ENCODE results near the gene SQSTM1.

DNA sequence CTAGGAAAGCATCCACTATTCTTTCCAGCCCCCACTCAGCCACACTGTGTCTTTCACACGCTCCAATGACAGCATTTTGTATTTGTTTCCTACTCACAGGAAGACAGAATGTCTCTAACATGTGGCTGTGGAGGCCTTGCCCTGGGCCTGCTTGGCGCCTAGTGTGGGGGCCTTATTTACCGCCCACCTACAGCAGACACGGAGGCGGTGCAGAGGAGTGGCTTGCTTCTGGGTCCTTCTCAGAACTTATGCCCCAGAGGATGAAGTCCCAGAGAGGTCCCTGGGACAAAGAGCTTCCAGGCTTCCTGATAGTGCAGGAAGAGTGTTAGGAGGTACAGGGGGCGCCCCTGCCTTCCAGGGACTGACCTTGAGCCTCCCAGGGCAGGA is 46.4 kb downstream of the SQSTM1 start:
- TF ChIP-seq, protein P1, sequence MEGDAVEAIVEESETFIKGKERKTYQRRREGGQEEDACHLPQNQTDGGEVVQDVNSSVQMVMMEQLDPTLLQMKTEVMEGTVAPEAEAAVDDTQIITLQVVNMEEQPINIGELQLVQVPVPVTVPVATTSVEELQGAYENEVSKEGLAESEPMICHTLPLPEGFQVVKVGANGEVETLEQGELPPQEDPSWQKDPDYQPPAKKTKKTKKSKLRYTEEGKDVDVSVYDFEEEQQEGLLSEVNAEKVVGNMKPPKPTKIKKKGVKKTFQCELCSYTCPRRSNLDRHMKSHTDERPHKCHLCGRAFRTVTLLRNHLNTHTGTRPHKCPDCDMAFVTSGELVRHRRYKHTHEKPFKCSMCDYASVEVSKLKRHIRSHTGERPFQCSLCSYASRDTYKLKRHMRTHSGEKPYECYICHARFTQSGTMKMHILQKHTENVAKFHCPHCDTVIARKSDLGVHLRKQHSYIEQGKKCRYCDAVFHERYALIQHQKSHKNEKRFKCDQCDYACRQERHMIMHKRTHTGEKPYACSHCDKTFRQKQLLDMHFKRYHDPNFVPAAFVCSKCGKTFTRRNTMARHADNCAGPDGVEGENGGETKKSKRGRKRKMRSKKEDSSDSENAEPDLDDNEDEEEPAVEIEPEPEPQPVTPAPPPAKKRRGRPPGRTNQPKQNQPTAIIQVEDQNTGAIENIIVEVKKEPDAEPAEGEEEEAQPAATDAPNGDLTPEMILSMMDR (conservative IDR thresholded peaks at IDR 0.05; ENCODE audit: low read length): 0 out of 2 replicates have a peak, but pooled peaks have one; percentile 27
- TF ChIP-seq EZH2phosphoT487 (IDR thresholded peaks at IDR 0.05; ENCODE audit: borderline replicate concordance, low read depth, low read length): no peak

Measured in OCI-LY7 (cell line).